Heart left ventricle (tissue), 16 donors: ENCODE results near the gene PDE9A. TPM values are rescaled to one million over a fixed set of nuclear protein-coding genes. Genes with fewer than 3 reads are reported as not detected.

Experiments used
- ATAC-seq, 4 donors: fragments of 200-7000 bp; cut with Tn5 transposase; one replicate each; pipeline ENCODE4 v1.9.1; 2020 to 2022; ENCODE audit warnings: moderate library complexity in 4 of 4, mild to moderate bottlenecking in 3 of 4, moderate number of reproducible peaks in 1 of 4
- DNase-seq, 5 donors: peaks; one replicate each; pipeline ENCODE4 v3.0.0-alpha.2; 2020
- H3K27ac ChIP-seq, 12 donors: fragments of 200-600 bp; sonication (generic) in 4 of 12; one replicate each; pipeline versions ENCODE4 v1.5.0 to v1.8.0; 2016 to 2022; ENCODE audit warnings: mild to moderate bottlenecking in 2 of 12
- H3K27me3 ChIP-seq, 9 donors: fragments of 200-600 bp; sonication (generic) in 2 of 9; one replicate each; pipeline versions ENCODE4 v1.5.1 to v1.8.0; 2016 to 2022; ENCODE audit warnings: mild to moderate bottlenecking in 3 of 9
- H3K36me3 ChIP-seq, 9 donors: fragments of 200-600 bp; sonication (generic) in 2 of 9; one replicate each; pipeline versions ENCODE4 v1.5.0 to v1.8.0; 2018 to 2022; ENCODE audit warnings: mild to moderate bottlenecking in 2 of 9
- H3K4me1 ChIP-seq, 12 donors: fragments of 200-600 bp; sonication (generic) in 4 of 12; one replicate each; pipeline versions ENCODE4 v1.5.0 to v1.8.0; 2016 to 2022; ENCODE audit warnings: mild to moderate bottlenecking in 3 of 12
- H3K4me3 ChIP-seq, 12 donors: fragments of 200-600 bp; sonication (generic) in 4 of 12; one replicate each; pipeline versions ENCODE4 v1.5.0 to v1.8.0; 2017 to 2022; ENCODE audit warnings: mild to moderate bottlenecking in 9 of 12, moderate library complexity in 4 of 12
- H3K9me3 ChIP-seq, 12 donors: fragments of 200-600 bp; sonication (generic) in 4 of 12; one replicate each; pipeline versions ENCODE4 v1.5.0 to v1.8.0; 2016 to 2022; ENCODE audit warnings: mild to moderate bottlenecking in 1 of 12
- CTCF ChIP-seq, 12 donors: fragments of 200-600 bp; sonication (generic) in 4 of 12; IDR thresholded peaks; one replicate each; pipeline versions ENCODE4 v1.5.0 to v1.8.0; 2018 to 2022; ENCODE audit warnings: antibody characterized with exemption in 12 of 12, mild to moderate bottlenecking in 5 of 12
- POLR2A ChIP-seq, 2 donors: fragments of 450-650 bp; IDR thresholded peaks; one replicate each; pipeline ENCODE4 v1.6.1; 2017; ENCODE audit warnings: antibody characterized with exemption in 2 of 2, mild to moderate bottlenecking in 2 of 2, moderate library complexity in 2 of 2
- WGBS, 4 donors: extraction: QIAGEN DNeasy Blood & Tissue Kit in 2 of 4; methylation state at CpG; one replicate each; pipeline versions ENCODE4 v1.1.5 to v1.1.7; 2013 to 2018; 5-methylcytosine and 5-hydroxymethylcytosine counted together
- intact Hi-C, 10 donors: fragments of 100-400 bp; cut with DNase I; formaldehyde crosslinking; loops; one replicate each; pipeline versions ENCODE4 v1.11.1 to v1.14.2; 2022
- polyA plus RNA-seq, 2 donors: library from polyadenylated mRNA; stranded (reverse); fragments of 200-250 nt; gene quantifications; one replicate each; pipeline ENCODE4 v1.2.3, GENCODE V29; 2013
- total RNA-seq, 9 donors: library from RNA; depleted of rRNA in 2 of 9; stranded (reverse); fragments of >200 nt in 2 of 9; fragmentation: NEBNext Ultra II Directional in 3 of 9; extraction: Animal tissue kit (Norgen Biotek cat#: 25700) in 3 of 9; gene quantifications; one replicate each; pipeline versions ENCODE4 v1.1.0 to v1.2.4, GENCODE V29; 2016 to 2023
- donor health status: ischemic (EF 13 %, LVEDD 7.1; RV severe dilation, severe dysfunction).
- donor health status: healthy with polysubstance abuse.
- donor health status: DM: no; HTN: yes; CAD: no.
- donor health status: DM: no; HTN: no; CAD: no.
- donor health status: ischemic (EF 25% LVEDD 6.9; RV normal size, moderate dysfunction).
- donor health status: ischemic (EF 25% LVEDD 5.7; RV mildly dilated, moderate dysfunction).
- donor health status: healthy.
- donor health status: DM: yes; HTN: yes; CAD: no.
- donor health status: ischemic (EF 35%, LVEDD 5.7; RV mildly dilated, moderate dysfunction).
- donor health status: nonischemic (EF 11% LVEDD 7.7; RV severe dilation, severe dysfunction).
- donor health status: DM: yes; HTN: yes; CAD: no.
- donor health status: PGD.
- donor health status: ischemic (EF 29% LVEDD 5.4; RV normal size, mild dysfunction).
- donor health status: nonischemic (EF 23%, LVEDD 6.1; RV moderate dilation, normal function).

Gene PDE9A
- total and polyA plus RNA-seq, 11 donors, result 1.5 to 4.0 (median 3.1) TPM

GRCh38 chr21:42669041-42669440, 15.6 kb downstream of the PDE9A start:
- TF ChIP-seq POLR2A (IDR thresholded peaks at IDR 0.05) (no peak), CTCF (IDR thresholded peaks at IDR 0.05) (peak in 5 of 12 donors; percentile 6 to 37 (median 27))
- no peaks in the 10 kb centered on the region for H3K27me3 ChIP-seq
- WGBS, 4 donors, result 39 to 66% (median 53%) methylated on average over 13 of the region's 13 CpGs
- ATAC-seq, result peak in 1 of 4 donors; percentile 35
- DNase-seq, result no peak
- no peaks in the 10 kb centered on the region for H3K9me3 ChIP-seq
- intact Hi-C loops, result no loop called here
- peak overlapping the region in 5 of 12 donors; percentile 5 to 76 (median 22) for H3K27ac ChIP-seq
- H3K4me1 ChIP-seq, result peaks cover 0 to 40% (median 6%) of the 10 kb centered on the region in 12 donors
- no peaks in the 10 kb centered on the region for H3K36me3 ChIP-seq
- H3K4me3 ChIP-seq, result peak overlapping the region in 5 of 12 donors; percentile 10 to 25 (median 20)

GRCh38 chr21:42670058-42670880, 16.8 kb downstream of the PDE9A start:
- intact Hi-C loops, result loop anchor here in 1 of 10 donors (10.0 kb wide), 1 partner anchor 75 kb away; no protein-coding TSS in a partner anchor
- Histone ChIP-seq H3K4me1 (peaks cover 0 to 38% (median 12%) of the 10 kb centered on the region in 12 donors), H3K27me3 (no peaks in the 10 kb centered on the region), H3K9me3 (no peaks in the 10 kb centered on the region), H3K4me3 (no peak overlapping the region), H3K36me3 (no peaks in the 10 kb centered on the region), H3K27ac (peak overlapping the region in 1 of 12 donors; percentile 76)
- 77 to 92% (median 87%) methylated on average over 8 of the region's 8 CpGs for WGBS, 4 donors
- TF ChIP-seq CTCF (IDR thresholded peaks at IDR 0.05), result no peak
- TF ChIP-seq POLR2A (IDR thresholded peaks at IDR 0.05), result no peak
- no peak for DNase-seq
- no peak for ATAC-seq

- whole genome bisulfite sequencing, 4 donors, result 65 to 76% (median 70%) methylated on average over 9 of the region's 9 CpGs
- Histone ChIP-seq H3K27me3 (no peaks in the 10 kb centered on the region), H3K36me3 (no peaks in the 10 kb centered on the region), H3K9me3 (no peaks in the 10 kb centered on the region), H3K4me3 (no peak overlapping the region), H3K27ac (no peak overlapping the region), H3K4me1 (peaks cover 0 to 38% (median 12%) of the 10 kb centered on the region in 12 donors)
- no peak for TF ChIP-seq POLR2A (IDR thresholded peaks at IDR 0.05)
- TF ChIP-seq CTCF (IDR thresholded peaks at IDR 0.05), result no peak
- no peak for DNase-seq
- no peak for ATAC-seq
- intact Hi-C loops, result loop anchor here in 1 of 10 donors (10.0 kb wide), 1 partner anchor 74 kb away; no protein-coding TSS in a partner anchor
Observed at GRCh38 chr21:42670884-42671283, 17.5 kb downstream of the PDE9A start.
